Esophagus (tissue), 2 donors: ENCODE data around the gene ING1. TPM values are rescaled to one million over a fixed set of nuclear protein-coding genes. Genes with fewer than 3 reads are reported as not detected.

Experiments used
- H3K27ac ChIP-seq, 2 donors: one replicate each; pipeline ENCODE4 v1.5.1; 2013; ENCODE audit warnings: low read depth in 2 of 2, mild to moderate bottlenecking in 2 of 2, inconsistent platforms in 1 of 2, low read length in 1 of 2, moderate library complexity in 1 of 2
- H3K27me3 ChIP-seq, 2 donors: one replicate each; pipeline ENCODE4 v1.6.1; 2013; ENCODE audit warnings: low read length in 2 of 2, control low read depth in 1 of 2, mild to moderate bottlenecking in 1 of 2; ENCODE audit not compliant: insufficient read depth in 2 of 2, control insufficient read depth in 1 of 2
- H3K36me3 ChIP-seq, 2 donors: one replicate each; pipeline ENCODE4 v1.6.1; 2013; ENCODE audit warnings: low read length in 1 of 2; ENCODE audit not compliant: control insufficient read depth in 2 of 2, insufficient read depth in 2 of 2
- H3K4me1 ChIP-seq, 2 donors: one replicate each; pipeline ENCODE4 v1.6.1; 2013; ENCODE audit warnings: low read length in 1 of 2; ENCODE audit not compliant: control insufficient read depth in 2 of 2, insufficient read depth in 2 of 2
- H3K4me3 ChIP-seq, 2 donors: one replicate each; pipeline ENCODE4 v1.5.1; 2013; ENCODE audit warnings: low read length in 2 of 2, mild to moderate bottlenecking in 2 of 2, low read depth in 1 of 2, moderate library complexity in 1 of 2
- H3K9me3 ChIP-seq, 2 donors: one replicate each; pipeline ENCODE4 v1.6.1; 2013; ENCODE audit warnings: mild to moderate bottlenecking in 2 of 2, low read depth in 1 of 2, low read length in 1 of 2, moderate library complexity in 1 of 2; ENCODE audit not compliant: control insufficient read depth in 2 of 2, insufficient read depth in 1 of 2
- WGBS, 2 donors: extraction: QIAGEN DNeasy Blood & Tissue Kit; methylation state at CpG; one replicate each; pipeline ENCODE4 v1.1.7; 2013; 5-methylcytosine and 5-hydroxymethylcytosine counted together
- polyA plus RNA-seq, 2 donors: library from polyadenylated mRNA; stranded (reverse); fragments of 200-250 nt; gene quantifications; one replicate each; pipeline ENCODE4 v1.2.3, GENCODE V29; 2013
- donor health status: healthy with polysubstance abuse.
- donor health status: Bipolar disorder and iron deficiency.

Gene ING1
- polyA plus RNA-seq, 2 donors: 5.1 to 8.3 TPM

DNA sequence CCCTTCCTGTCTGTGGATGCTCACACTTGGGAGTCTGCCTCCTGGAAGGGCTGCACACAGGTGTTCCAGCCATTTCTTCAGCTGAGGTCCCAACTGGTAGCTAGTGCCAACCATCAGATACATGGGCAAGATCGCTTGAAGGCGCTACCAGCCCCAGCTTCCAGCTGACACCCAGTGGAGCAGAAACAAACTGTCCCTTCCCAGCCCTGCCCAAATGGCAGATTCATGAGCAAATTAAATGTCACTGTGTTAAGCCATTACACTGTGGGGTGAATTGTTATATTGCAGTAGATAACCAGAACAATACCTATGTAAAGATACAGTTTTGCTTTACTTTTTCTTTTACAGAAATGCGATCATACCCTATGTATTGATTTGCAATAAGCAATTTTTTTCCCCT is 17.6 kb downstream of the ING1 start:
- H3K4me3 ChIP-seq: no peak overlapping the region
- H3K9me3 ChIP-seq: no peaks in the 10 kb centered on the region
- no peak overlapping the region for H3K27ac ChIP-seq
- H3K4me1 ChIP-seq: no peaks in the 10 kb centered on the region
- WGBS, 2 donors: 97 to 98% methylated on average over 3 of the region's 3 CpGs
- H3K36me3 ChIP-seq: no peaks in the 10 kb centered on the region
- no peaks in the 10 kb centered on the region for H3K27me3 ChIP-seq

- no peaks in the 10 kb centered on the region for H3K4me1 ChIP-seq
- 87 to 89% methylated on average over 5 of the region's 5 CpGs for WGBS, 2 donors
These were observed 21.1 kb downstream of the ING1 start for GRCh38 chr13:110734561-110734960.

DNA sequence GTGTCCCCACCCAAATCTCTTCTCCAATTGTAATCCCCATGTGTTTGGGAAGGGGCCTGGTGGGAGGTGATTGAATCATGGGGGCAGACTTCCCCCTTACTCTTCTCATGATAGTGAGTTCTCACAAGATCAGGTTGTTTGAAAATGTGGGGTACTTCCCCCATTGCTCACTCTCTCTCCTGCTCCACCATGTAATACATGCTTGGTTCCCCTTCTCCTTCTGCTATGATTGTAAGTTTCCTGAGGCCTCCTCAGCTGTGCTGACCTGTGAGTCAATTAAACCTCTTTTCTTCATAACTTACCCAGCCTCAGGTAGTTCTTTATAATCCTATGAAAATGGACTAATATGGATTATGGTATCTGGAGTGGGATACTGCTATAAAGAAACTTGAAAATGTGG is 24.1 kb downstream of the ING1 start:
- no peak overlapping the region for H3K4me3 ChIP-seq
- no peak overlapping the region for H3K27ac ChIP-seq
- H3K27me3 ChIP-seq: no peaks in the 10 kb centered on the region
- H3K4me1 ChIP-seq: no peaks in the 10 kb centered on the region
- peaks cover 0 to 5% of the 10 kb centered on the region in 2 donors for H3K9me3 ChIP-seq
- no peaks in the 10 kb centered on the region for H3K36me3 ChIP-seq

More at GRCh38 chr13:110734561-110734960, 21.1 kb downstream of the ING1 start:
- Histone ChIP-seq H3K36me3 (no peaks in the 10 kb centered on the region), H3K9me3 (peaks cover 0 to 5% of the 10 kb centered on the region in 2 donors), H3K27me3 (no peaks in the 10 kb centered on the region), H3K4me3 (no peak overlapping the region), H3K27ac (no peak overlapping the region)

DNA sequence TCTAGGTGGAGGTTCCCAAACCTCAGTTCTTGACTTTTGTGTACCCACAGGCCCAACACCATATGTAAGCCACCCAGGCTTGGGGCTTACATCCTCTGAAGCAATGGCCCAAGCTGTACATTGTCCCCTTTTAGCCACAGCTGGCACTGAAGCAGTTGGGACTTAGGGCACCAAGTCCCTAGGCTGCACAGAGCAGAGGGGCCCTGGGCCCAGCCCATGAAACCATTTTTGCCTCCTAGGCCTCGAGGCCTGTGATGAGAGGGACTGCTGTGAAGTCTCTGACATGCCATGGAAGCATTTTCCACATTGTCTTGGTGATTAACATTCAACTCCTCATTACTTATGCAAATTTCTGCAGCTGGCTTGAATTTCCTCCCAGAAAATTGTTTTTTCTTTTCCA is 30.2 kb downstream of the ING1 start:
- H3K4me1 ChIP-seq: no peaks in the 10 kb centered on the region
- H3K9me3 ChIP-seq: peaks cover 0 to 9% of the 10 kb centered on the region in 2 donors
- no peaks in the 10 kb centered on the region for H3K36me3 ChIP-seq
- H3K27ac ChIP-seq: no peak overlapping the region
- no peaks in the 10 kb centered on the region for H3K27me3 ChIP-seq
- H3K4me3 ChIP-seq: no peak overlapping the region
- 57 to 85% methylated on average over 1 of the region's 1 CpG for WGBS, 2 donors

DNA sequence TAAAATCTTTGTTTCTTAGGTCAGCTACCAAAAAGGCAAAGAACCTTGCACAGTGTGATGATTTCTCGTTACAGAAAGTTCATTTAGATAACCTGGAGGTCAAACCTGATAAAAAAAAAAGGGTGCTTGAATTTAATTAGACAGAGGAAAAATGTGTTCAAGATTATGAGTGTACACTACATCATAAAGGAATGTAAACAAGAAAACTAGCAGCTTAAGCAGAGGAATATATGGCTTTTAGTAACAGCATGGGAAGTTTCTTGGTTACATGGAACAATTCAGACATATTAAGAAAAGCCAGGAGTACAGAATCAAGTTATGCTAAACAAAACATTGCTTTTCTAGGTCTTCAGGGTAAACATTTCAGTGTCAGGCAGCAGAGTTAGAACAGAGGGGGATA is 32.9 kb downstream of the ING1 start:
- WGBS, 2 donors: 84 to 87% methylated on average over 1 of the region's 1 CpG
- Histone ChIP-seq H3K36me3 (no peaks in the 10 kb centered on the region), H3K27ac (no peak overlapping the region), H3K4me3 (no peak overlapping the region), H3K27me3 (no peaks in the 10 kb centered on the region), H3K9me3 (peaks cover 0 to 7% of the 10 kb centered on the region in 2 donors), H3K4me1 (no peaks in the 10 kb centered on the region)

GRCh38 chr13:110748271-110748670 is 34.8 kb downstream of the ING1 start:
- Histone ChIP-seq H3K36me3 (no peaks in the 10 kb centered on the region), H3K27me3 (no peaks in the 10 kb centered on the region), H3K27ac (no peak overlapping the region), H3K4me1 (no peaks in the 10 kb centered on the region), H3K9me3 (peaks cover 0 to 5% of the 10 kb centered on the region in 2 donors), H3K4me3 (no peak overlapping the region)
- 56 to 70% methylated on average over 4 of the region's 4 CpGs for WGBS, 2 donors

GRCh38 chr13:110756219-110756631 is 42.7 kb downstream of the ING1 start:
- Histone ChIP-seq H3K4me3 (no peak overlapping the region), H3K4me1 (no peaks in the 10 kb centered on the region), H3K36me3 (no peaks in the 10 kb centered on the region), H3K9me3 (no peaks in the 10 kb centered on the region), H3K27ac (no peak overlapping the region), H3K27me3 (no peaks in the 10 kb centered on the region)
- WGBS, 2 donors: 70 to 82% methylated on average over 3 of the region's 3 CpGs

GRCh38 chr13:110757296-110757695 is 43.8 kb downstream of the ING1 start:
- Histone ChIP-seq H3K4me3 (no peak overlapping the region), H3K27ac (no peak overlapping the region), H3K36me3 (no peaks in the 10 kb centered on the region), H3K9me3 (no peaks in the 10 kb centered on the region), H3K27me3 (no peaks in the 10 kb centered on the region), H3K4me1 (no peaks in the 10 kb centered on the region)
- 90 to 91% methylated on average over 14 of the region's 14 CpGs for WGBS, 2 donors

DNA sequence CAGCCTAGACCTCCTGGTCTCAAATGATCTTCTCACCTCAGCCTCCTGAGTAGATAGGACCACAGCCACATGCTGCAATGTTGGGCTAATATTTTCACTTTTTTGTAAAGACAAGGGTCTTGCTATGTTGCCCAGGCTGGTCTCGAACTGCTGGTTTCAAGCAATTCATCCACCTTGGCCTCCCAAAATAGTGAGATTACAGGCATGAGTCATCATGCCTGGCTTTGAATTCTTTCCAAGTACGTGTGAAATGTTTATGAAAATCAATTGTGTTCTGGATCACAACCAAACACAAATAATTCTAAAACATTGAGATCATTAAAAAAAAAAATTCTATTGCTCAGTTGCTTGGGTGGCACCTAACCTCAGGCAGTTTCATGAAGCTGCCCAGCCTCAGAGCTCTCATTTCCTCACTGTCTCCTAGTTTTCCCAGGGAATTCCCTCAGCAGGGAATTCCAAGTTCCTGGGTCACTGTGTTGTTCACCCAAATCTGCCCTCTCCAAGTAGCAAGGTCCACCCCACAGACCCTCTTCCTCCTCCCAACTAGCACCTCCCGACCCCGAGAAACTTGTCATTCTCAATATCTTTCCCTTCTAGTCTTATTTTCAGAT is 44.8 kb downstream of the ING1 start:
- Histone ChIP-seq H3K4me3 (no peak overlapping the region), H3K27ac (no peak overlapping the region), H3K36me3 (no peaks in the 10 kb centered on the region), H3K27me3 (no peaks in the 10 kb centered on the region), H3K9me3 (no peaks in the 10 kb centered on the region), H3K4me1 (no peaks in the 10 kb centered on the region)
- WGBS, 2 donors: 52 to 55% methylated on average over 4 of the region's 4 CpGs

- Histone ChIP-seq H3K4me1 (no peaks in the 10 kb centered on the region), H3K27ac (no peak overlapping the region), H3K36me3 (no peaks in the 10 kb centered on the region), H3K4me3 (no peak overlapping the region), H3K9me3 (peaks cover 0 to 5% of the 10 kb centered on the region in 2 donors), H3K27me3 (no peaks in the 10 kb centered on the region)
- WGBS, 2 donors: 83 to 86% methylated on average over 4 of the region's 4 CpGs
These were observed 46.2 kb downstream of the ING1 start for GRCh38 chr13:110759710-110760109.
